ENCODE data around the gene SHBG.

The SHBG gene

GRCh38 chr17:7651097-7651664 is 21.2 kb downstream of the SHBG start:
- DNase-seq: no peak

GRCh38 chr17:7651665-7652387 is 21.9 kb downstream of the SHBG start:
- DNase-seq: peak; percentile 7

DNA sequence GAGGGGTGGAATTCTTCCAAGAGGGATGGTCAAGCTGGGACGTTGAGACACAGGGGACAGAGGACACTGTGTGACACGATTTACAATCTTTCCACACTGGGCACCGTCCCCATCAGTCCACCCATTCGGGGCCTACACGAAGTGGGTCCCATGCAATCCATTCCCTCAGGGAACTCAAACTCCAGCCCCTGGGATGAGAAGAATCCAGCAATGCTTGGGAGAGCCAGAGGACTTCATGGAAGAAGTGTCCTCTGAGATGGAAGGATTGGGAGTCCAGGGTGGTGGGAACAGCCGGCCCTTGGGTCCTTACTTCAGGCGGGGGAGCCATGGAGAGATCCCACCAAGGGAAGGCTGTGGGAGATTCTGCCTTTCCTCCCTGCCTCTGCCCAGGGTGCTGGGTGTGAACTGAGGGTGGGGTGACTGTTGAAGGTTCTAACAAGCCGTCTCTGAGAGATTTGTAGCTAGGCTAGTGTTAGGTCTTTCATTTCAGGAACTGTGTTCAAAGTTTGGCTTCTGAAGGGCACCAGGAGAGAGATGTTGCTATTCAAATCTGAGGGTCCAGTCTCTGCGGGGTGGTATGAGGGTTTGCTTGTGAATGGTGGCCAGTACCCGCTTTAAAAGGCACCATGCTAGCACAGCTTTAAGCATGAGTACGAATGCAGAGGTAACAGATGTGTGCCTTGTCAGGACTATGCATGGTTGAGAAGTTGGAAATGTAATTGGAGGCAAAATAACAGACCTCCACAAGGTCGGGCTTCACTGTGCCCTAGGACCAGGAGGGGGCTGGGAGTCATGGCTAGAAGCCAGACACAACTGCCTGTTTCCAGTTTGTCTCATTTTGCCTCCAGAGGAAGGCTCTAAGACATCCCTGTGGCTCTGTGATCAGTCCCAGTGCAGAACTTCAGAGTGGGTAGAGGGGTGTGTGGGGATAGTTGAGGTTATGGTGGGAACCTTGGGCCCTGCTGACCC is 22.7 kb downstream of the SHBG start:
- no peak for DNase-seq

DNA sequence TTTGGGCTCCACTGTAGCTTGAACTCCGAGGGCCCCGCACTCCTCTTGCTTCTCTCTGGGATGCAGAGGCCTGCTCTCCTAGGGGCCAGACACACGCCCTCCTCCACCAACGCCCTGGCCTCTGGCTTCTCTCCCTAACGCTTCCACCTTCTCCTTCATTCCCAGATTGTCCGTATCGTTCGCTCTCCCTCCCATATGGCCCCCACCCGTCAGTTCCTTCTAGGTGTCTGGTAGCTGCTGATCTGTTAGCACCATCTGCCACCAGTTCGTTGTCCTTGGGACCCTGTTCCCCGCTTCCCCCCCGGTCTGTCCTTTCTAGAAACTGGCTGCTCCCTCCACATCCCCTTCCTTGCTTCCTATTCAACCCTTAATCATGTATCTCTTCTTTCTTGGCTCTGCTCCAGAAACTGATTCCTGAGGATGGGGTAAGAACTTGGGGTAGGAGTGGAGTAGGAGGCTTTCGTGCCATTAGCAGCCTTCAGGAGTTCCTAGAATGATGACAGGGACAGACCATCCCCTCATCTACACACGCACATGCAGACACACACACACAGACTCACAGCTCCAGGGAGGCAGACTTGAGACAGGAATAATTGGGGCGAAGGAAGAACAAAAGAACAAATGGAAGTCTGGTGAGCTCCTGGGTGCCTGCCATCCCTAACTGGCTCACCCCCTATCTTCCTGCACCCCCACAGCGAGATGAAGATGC is 25.1 kb downstream of the SHBG start:
- DNase-seq: no peak

GRCh38 chr17:7655541-7655840 is 25.6 kb downstream of the SHBG start:
- no peak for DNase-seq

DNA sequence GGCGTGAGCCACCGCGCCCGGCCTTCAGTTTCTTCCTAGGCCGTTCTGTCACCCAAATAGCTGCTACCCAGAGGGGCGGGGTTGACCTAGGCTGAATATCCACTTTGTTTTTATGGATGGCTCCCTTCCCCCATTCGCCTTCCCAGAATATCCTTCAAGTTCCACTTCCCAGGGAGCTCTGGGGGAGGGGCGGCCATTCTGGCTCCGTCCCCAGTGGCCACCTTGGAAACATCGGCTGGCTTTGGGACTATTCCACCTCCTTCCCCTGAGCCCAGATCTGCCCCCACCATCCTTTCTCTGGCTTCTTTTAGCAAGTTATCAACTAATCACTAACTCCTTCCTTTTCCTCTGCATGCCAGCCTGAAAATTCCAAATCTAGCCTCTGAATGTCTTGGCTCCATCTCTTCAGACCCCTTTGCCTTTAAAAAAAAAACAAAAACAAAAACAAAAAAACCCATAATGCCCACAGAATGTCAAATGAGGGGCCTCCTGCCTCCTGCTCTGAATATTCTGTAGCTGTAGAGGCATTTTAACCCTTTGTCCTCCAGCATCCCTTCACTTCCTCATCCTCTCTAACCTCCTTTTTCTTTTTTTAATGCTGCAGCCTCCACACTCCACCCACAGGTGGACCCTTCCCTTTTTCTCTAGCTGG is 27.1 kb downstream of the SHBG start:
- DNase-seq: no peak

DNA sequence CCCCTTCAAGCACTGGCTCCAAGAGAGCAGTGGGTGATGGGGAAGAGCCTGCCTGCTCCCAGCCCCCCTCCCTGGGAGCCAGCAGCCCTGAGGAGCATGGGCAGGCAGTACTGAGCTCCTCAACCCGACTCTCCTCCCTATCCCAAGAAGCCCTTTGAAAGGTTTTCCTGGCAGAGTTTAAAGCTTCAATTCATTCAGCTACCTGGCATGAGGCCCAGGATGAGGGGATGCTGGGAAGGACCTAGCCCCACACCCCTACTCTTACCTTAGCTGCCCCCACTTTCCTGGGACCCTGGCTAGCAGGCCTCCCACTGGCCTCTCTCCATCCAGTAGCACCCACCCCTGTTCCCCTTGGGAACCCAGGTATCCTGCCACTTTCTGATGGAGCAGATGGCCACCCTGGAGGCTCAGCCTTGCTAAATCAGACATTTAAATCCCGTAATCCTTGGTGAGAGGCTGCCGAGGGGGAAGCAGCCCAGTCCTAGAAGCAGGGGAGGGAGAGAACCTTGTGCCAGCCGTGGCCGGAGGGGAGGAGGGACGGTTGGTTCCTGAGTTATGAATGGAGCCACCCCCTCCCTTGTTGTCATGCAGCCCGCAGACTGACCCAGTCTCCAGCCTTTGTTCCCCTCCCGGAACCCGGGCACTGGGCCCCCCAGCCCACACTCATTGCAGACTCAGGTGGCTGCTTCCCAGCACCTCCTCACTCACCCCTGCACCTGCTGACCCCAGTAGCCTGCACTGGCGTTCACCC is 37.9 kb downstream of the SHBG start:
- peak; percentile 14 for DNase-seq

GRCh38 chr17:7668482-7668881 is 38.5 kb downstream of the SHBG start:
- DNase-seq: no peak

GRCh38 chr17:7673239-7673638 is 43.3 kb downstream of the SHBG start:
- no peak for DNase-seq

DNA sequence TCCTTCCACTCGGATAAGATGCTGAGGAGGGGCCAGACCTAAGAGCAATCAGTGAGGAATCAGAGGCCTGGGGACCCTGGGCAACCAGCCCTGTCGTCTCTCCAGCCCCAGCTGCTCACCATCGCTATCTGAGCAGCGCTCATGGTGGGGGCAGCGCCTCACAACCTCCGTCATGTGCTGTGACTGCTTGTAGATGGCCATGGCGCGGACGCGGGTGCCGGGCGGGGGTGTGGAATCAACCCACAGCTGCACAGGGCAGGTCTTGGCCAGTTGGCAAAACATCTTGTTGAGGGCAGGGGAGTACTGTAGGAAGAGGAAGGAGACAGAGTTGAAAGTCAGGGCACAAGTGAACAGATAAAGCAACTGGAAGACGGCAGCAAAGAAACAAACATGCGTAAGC is 45.0 kb downstream of the SHBG start:
- no peak for DNase-seq

- DNase-seq: no peak
Observed at GRCh38 chr17:7676533-7676932, 46.6 kb downstream of the SHBG start.

- DNase-seq: no peak
Observed at GRCh38 chr17:7677388-7678067, 47.6 kb downstream of the SHBG start.
